GM21526 (cell line): Measurements from ENCODE around the gene EID3.

ENCODE experiments used
- ATAC-seq: cut with Tn5 transposase; IDR thresholded peaks from one replicate; pipeline ENCODE4 v1.9.1; 2021; ENCODE audit warnings: moderate library complexity; ENCODE audit not compliant: unreplicated experiment, low FRiP score

The EID3 gene

DNA sequence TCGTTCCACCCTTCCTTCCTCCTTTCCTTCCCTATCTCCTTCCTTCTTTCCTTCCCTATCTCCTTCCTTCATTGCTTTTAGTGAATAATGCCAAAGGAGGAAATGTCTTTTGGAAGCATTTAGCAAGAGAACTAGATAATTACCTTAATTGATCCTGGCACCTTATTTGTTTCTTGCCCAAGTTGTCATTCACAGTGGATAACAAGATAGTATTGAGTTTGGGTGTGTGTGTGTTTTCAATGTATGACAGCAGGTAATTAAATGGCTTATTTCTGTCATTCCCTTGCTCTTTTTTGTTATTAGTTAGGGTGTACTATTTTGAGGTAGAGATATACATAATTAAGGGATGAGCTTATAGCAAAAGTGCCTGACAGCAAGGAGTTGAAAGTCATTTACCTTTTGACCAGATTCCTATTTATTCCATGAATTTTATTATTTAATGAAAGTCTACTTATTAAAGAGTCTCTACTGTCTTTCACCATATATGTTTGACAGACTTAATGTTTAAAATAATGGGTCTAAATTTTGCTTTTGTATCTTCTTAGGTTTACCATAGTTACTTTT is 30.2 kb downstream of the EID3 start:
- no peak for ATAC-seq

- no peak for ATAC-seq
Measured at GRCh38 chr12:104334581-104334980, 31.0 kb downstream of the EID3 start.

DNA sequence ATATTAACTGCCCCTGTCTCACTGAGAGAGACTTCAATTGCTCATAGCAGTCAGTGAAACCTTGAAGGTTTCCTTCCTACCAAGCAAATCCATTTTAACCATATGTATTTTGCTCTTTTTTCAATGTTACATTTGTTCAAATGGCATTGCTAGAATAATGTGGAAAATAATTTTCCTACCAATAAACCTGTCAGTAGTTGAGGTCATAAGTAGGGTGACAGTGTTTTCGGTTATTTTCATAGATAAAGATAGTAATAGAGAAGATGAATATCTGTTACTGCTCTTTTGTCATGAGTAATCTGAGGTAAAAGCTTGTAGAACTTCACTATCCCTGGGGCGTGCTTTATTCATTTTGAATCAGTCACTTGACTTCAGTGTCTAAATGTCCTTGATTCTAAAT is 32.6 kb downstream of the EID3 start:
- ATAC-seq = no peak

- no peak for ATAC-seq
Measured at GRCh38 chr12:104337030-104337558, 33.6 kb downstream of the EID3 start.

DNA sequence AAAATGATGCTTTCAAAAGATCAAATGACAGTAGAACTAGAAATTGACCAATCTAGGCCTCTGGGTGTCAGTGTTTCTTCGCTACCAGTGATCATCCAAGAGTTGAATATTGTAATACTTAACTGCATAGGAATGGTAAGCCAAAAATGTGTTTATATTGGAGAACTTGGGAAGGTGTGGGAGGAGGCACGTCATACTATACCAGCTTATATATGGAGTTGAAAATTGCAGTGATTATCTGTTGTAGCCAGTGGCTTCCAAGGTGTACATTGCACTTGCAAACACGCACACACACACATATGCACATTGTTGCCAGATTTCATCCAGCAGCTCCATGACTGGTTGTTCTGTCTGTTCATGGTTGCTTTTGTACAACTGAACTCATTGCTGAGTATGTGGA is 36.1 kb downstream of the EID3 start:
- ATAC-seq = no peak

- ATAC-seq = no peak
Measured at GRCh38 chr12:104340177-104340576, 36.6 kb downstream of the EID3 start.

DNA sequence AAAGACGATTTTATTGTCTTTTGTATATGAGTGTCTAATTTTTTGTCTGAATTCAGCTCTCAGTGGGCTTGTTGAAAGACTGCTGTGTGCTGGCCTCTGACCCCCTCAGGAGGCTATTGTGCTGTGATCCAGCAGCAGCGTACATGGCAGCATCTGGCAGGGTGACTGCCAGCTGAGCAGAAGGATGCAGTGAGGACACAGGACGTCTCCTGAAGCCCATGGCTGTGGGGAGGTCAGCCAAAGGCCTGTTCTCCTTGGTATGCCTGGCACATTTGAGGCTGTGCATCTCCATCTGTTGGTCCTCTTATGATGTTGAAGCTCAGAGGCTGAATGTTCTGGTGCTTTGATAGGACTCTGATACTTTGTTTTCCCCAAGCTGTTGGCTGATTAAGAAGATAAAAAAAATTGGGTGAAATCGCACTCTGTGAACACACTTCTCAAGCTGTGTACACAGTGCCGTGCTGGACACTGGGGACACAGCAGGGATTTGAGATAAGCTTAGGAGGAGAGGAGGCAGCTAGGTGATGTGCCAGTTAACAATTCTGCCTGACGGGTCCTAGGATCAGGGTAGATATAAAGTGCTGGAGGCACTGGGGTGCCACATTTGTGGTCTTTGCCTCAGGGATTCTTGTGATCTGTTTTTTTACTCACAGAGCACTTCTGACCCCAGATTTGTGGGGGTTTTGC is 37.5 kb downstream of the EID3 start:
- ATAC-seq = no peak

DNA sequence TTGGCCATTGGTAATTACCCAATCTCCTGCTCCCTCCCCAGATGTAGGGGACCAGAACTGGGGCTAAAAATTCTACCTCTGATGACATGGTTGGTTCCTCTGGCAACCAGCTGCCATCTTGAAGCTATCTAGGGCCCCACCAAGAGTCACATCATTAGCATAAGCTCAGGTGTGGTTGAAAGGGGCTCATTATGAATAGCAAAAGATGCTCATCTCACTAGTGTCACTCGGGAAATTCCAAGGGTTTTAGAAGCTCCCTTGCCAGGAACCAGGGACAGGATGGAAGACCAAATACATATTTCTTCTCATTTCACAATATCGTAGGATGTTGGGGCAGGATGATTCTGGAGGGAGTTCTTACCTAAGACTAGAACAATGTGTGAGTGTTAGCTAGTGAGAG is 38.6 kb downstream of the EID3 start:
- ATAC-seq = no peak

DNA sequence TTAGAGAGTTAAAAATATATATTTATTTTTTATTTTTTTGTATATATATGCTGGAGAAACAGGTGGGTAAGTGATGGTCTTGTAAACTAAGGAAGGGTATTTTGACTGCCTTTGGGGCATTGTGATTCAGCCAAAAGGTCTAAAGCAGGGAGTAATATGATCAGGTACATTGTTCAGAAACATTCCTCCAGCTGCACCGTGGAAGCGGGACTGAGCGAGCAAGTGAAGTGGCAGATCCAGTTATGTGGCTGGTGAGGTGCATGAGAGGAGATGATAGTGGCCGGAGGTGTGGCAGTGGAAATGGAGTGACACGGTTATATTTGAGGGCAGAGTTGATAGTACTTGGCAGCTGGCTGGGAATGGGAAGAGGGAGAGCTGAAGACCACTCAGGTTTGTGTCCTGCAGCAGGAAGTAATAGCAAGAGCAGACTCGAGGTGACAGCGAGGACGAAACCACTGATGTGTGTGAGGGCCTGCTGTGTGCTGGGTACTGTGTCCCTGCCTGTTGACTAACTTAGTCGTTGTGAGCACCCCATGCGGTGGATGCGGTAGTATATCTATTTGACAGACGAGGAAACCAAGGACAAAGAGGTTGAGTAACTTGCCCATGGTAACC is 39.2 kb downstream of the EID3 start:
- no peak for ATAC-seq

DNA sequence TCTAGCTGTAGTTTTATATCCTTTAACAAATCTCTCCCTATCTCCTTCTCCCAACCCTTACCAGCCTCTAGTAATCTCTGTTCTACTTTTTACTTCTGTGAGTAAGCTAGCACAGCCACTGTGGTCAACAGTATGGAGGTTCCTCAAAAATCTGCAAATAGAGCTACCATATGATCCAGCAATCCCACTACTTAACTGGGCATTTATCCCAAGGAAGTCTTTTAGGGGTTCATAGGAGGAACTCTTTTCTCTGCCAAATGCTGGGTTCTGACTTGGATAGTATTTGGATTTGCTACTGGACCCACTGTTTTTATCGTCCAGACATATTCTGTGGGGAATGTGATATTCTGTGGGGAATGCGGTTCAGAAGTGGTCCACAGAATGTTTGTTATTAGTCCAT is 41.1 kb downstream of the EID3 start:
- no peak for ATAC-seq

GRCh38 chr12:104345234-104346066 is 41.9 kb downstream of the EID3 start:
- no peak for ATAC-seq

GRCh38 chr12:104347374-104348075 is 44.0 kb downstream of the EID3 start:
- ATAC-seq = no peak

DNA sequence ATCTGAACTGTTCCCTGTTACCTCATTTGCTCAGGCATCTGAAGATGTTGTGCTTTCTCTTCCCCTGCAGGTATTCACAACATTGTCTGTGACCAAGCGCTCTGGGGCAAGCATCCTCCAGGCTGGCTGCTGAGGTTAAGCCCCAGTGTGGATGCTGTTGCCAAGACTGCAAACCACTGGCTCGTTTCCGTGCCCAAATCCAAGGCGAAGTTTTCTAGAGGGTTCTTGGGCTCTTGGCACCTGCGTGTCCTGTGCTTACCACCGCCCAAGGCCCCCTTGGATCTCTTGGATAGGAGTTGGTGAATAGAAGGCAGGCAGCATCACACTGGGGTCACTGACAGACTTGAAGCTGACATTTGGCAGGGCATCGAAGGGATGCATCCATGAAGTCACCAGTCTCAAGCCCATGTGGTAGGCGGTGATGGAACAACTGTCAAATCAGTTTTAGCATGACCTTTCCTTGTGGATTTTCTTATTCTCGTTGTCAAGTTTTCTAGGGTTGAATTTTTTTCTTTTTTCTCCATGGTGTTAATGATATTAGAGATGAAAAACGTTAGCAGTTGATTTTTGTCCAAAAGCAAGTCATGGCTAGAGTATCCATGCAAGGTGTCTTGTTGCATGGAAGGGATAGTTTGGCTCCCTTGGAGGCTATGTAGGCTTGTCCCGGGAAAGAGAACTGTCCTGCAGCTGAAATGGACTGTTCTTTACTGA is 44.9 kb downstream of the EID3 start:
- ATAC-seq = no peak

GRCh38 chr12:104348994-104349494 is 45.5 kb downstream of the EID3 start:
- no peak for ATAC-seq

GRCh38 chr12:104350211-104351056 is 46.9 kb downstream of the EID3 start:
- ATAC-seq = no peak

GRCh38 chr12:104351057-104351983 is 47.8 kb downstream of the EID3 start:
- no peak for ATAC-seq

DNA sequence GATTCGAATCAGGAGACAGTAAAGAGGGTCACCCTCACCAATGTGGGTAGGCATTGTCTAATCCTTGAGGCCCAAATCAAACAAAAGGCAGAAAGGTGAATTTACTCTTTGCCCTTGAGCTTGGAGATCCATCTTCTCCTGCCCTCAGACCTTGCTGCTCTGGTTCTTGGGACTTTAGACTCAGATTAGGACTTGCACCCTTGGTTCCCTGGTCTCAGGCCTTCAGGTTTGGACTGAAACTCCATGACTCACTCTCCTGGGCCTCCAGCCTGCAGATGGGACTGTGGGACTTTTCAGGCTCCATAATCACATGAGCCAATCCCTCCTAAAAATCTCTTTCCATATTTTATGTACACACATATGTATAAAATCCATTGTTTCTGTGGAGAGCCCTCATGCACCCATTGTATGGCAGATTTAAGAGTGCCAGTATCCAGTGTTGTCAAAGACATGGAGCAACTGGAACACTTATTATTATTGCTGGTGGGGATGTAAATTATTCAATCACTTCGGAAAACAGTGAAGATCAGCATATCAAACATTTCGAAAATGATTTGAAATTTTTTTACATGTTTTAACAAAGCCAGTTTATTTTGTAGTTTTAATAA is 48.7 kb downstream of the EID3 start:
- ATAC-seq = no peak
